IMR-90 (cell line): ENCODE data around the gene ABHD10. TPM values are rescaled to one million over a fixed set of nuclear protein-coding genes. Genes with fewer than 3 reads are reported as not detected.

Source experiments
- ATAC-seq: fragments of 200-7000 bp; cut with Tn5 transposase; 2 replicates; pipeline ENCODE4 v1.9.1; 2020; ENCODE audit warnings: low read depth, mild to moderate bottlenecking, moderate library complexity
- BruUV-seq: library from RNA; stranded (reverse); fragments of 400-500 nt; replicated peaks from 2 replicates; lab custom pipeline; 2021; lab: Mats Ljungman, UMichigan
- CTCF ChIA-PET: fragments of 300-600 bp; formaldehyde crosslinking; extraction: SDS; loops from one replicate; lab custom pipeline; 2021; ENCODE audit warnings: antibody characterized with exemption; lab: Yijun Ruan, JAX
- POLR2A ChIA-PET: fragments of 300-600 bp; sonication (Branson Sonifier 250); formaldehyde crosslinking; loops from one replicate; lab custom pipeline; 2022; ENCODE audit warnings: antibody characterized with exemption; ENCODE audit not compliant: unreplicated experiment; lab: Charles Lee
- DNase-seq: peaks from one replicate; pipeline ENCODE4 v3.0.0; 2013
- H2AFZ ChIP-seq: replicated peaks from 2 replicates; pipeline ENCODE3; 2013; ENCODE audit warnings: low read length, mild to moderate bottlenecking; ENCODE audit not compliant: poor library complexity
- H2AK5ac ChIP-seq: 2 replicates; pipeline ENCODE4 v1.6.1; 2013; ENCODE audit warnings: low read depth, low read length, inconsistent platforms
- H2AK9ac ChIP-seq: replicated peaks from 2 replicates; pipeline ENCODE3; 2013; ENCODE audit warnings: mild to moderate bottlenecking, low read depth, low read length, moderate library complexity; ENCODE audit not compliant: poor library complexity
- H2BK120ac ChIP-seq: 2 replicates; pipeline ENCODE4 v1.6.1; 2013; ENCODE audit warnings: low read depth, low read length, inconsistent platforms
- H2BK15ac ChIP-seq: 3 replicates; pipeline ENCODE4 v1.6.1; 2013; ENCODE audit warnings: low read depth, low read length, inconsistent platforms
- H2BK20ac ChIP-seq: 2 replicates; pipeline ENCODE4 v1.6.1; 2013; ENCODE audit warnings: low read depth, mild to moderate bottlenecking, inconsistent platforms, low read length, moderate library complexity
- H2BK5ac ChIP-seq: 2 replicates; pipeline ENCODE4 v1.6.1; 2013; ENCODE audit warnings: mild to moderate bottlenecking, low read depth, low read length, inconsistent platforms; ENCODE audit not compliant: poor library complexity, severe bottlenecking
- H3K14ac ChIP-seq: replicated peaks from 2 replicates; pipeline ENCODE4 v1.6.1; 2013; ENCODE audit warnings: low read depth, low read length, inconsistent platforms
- H3K18ac ChIP-seq: 2 replicates; pipeline ENCODE4 v1.6.1; 2013; ENCODE audit warnings: low read depth, low read length, control low read depth
- H3K23ac ChIP-seq: 2 replicates; pipeline ENCODE4 v1.6.1; 2013; ENCODE audit warnings: low read depth, low read length, inconsistent platforms
- H3K27ac ChIP-seq: 2 replicates; pipeline ENCODE4 v1.5.1; 2013; ENCODE audit warnings: mild to moderate bottlenecking, control low read depth, low read length; ENCODE audit not compliant: insufficient read depth
- H3K27me3 ChIP-seq: 2 replicates; pipeline ENCODE4 v1.6.1; 2013; ENCODE audit warnings: low read length; ENCODE audit not compliant: control insufficient read depth, insufficient read depth
- H3K36me3 ChIP-seq: 2 replicates; pipeline ENCODE4 v1.6.1; 2013; ENCODE audit warnings: low read length, mixed read lengths; ENCODE audit not compliant: control insufficient read depth, insufficient read depth
- H3K4ac ChIP-seq: 2 replicates; pipeline ENCODE4 v1.6.1; 2013; ENCODE audit warnings: low read depth, low read length, inconsistent platforms
- H3K4me1 ChIP-seq: 2 replicates; pipeline ENCODE4 v1.6.1; 2013; ENCODE audit warnings: low read length, mixed read lengths; ENCODE audit not compliant: control insufficient read depth, insufficient read depth
- H3K4me2 ChIP-seq: 2 replicates; pipeline ENCODE4 v1.6.1; 2013; ENCODE audit warnings: low read depth, mild to moderate bottlenecking, control low read depth, low read length, moderate library complexity
- H3K4me3 ChIP-seq: 2 replicates; pipeline ENCODE4 v1.5.1; 2013; ENCODE audit warnings: low read depth, mild to moderate bottlenecking, control low read depth, low read length, moderate library complexity; ENCODE audit not compliant: insufficient read depth
- H3K56ac ChIP-seq: 2 replicates; pipeline ENCODE4 v1.6.1; 2013; ENCODE audit warnings: low read length, inconsistent platforms; ENCODE audit not compliant: insufficient read depth; ENCODE audit errors: extremely low read depth
- H3K79me1 ChIP-seq, 2 experiments: 2 replicates each; pipeline ENCODE4 v1.6.1; 2013; ENCODE audit warnings: low read length in 2 of 2, inconsistent platforms in 1 of 2, low read depth in 1 of 2
- H3K9ac ChIP-seq: 2 replicates; pipeline ENCODE4 v1.6.1; 2013; ENCODE audit warnings: low read depth, low read length, control low read depth
- H3K9me1 ChIP-seq: 2 replicates; pipeline ENCODE4 v1.6.1; 2013; ENCODE audit warnings: low read length, inconsistent platforms; ENCODE audit not compliant: insufficient read depth
- H3K9me3 ChIP-seq: 2 replicates; pipeline ENCODE4 v1.6.1; 2013; ENCODE audit warnings: low read length; ENCODE audit not compliant: control insufficient read depth, insufficient read depth
- H4K20me1 ChIP-seq: 2 replicates; pipeline ENCODE4 v1.6.1; 2013; ENCODE audit warnings: low read length, inconsistent platforms; ENCODE audit not compliant: insufficient read depth
- H4K5ac ChIP-seq: 2 replicates; pipeline ENCODE4 v1.6.1; 2013; ENCODE audit warnings: mild to moderate bottlenecking, low read depth, low read length, control low read depth
- H4K8ac ChIP-seq, 2 experiments: 2 replicates each; pipeline ENCODE4 v1.6.1; 2013; ENCODE audit warnings: low read depth in 2 of 2, low read length in 2 of 2, control low read depth in 1 of 2, inconsistent platforms in 1 of 2
- H4K91ac ChIP-seq: 2 replicates; pipeline ENCODE4 v1.6.1; 2013; ENCODE audit warnings: low read depth, low read length, inconsistent platforms; ENCODE audit not compliant: insufficient read depth
- FOS ChIP-seq: fragments of 150-350 bp; IDR thresholded peaks from 2 replicates; pipeline ENCODE4 v1.6.1; 2016; ENCODE audit warnings: low read depth, low read length
- POLR2A ChIP-seq: IDR thresholded peaks from 2 replicates; pipeline ENCODE4 v1.6.1; 2012; ENCODE audit warnings: mild to moderate bottlenecking, low read depth, low read length
- RFX5 ChIP-seq: IDR thresholded peaks from 2 replicates; pipeline ENCODE4 v1.8.0; 2012; ENCODE audit warnings: low read depth, mild to moderate bottlenecking, low read length, moderate library complexity
- WGBS, 2 experiments: methylation state at CpG; one replicate each; pipeline versions ENCODE4 v1.1.5 to v1.1.7; 2013; ENCODE audit warnings: missing lambda C conversion rate in 2 of 2; ENCODE audit not compliant: insufficient read length in 1 of 2; ENCODE audit errors: extremely low coverage in 2 of 2; 5-methylcytosine and 5-hydroxymethylcytosine counted together
- dilution Hi-C: fragments of 300-500 bp; cut with HindIII; formaldehyde crosslinking; loops from one replicate; pipeline ENCODE4 v1.14.3; 2018; ENCODE audit warnings: low sequenced_read_pairs; ENCODE audit not compliant: unreplicated experiment
- in situ Hi-C: fragments of 300-500 bp; cut with MboI; formaldehyde crosslinking; loops from 3 replicates; pipeline ENCODE4 v1.14.3; 2019; ENCODE audit warnings: low sequenced_read_pairs, inconsistent platforms, mixed read lengths
- intact Hi-C: fragments of 100-400 bp; cut with micrococcal nuclease; formaldehyde crosslinking; loops from 2 replicates; pipeline ENCODE4 v1.10.0; 2022
- polyA plus RNA-seq, 3 experiments: library from polyadenylated mRNA; depleted of rRNA; stranded (reverse); fragments of >200 nt; gene quantifications; 2 replicates each; pipeline ENCODE4 v1.2.3, GENCODE V29; 2012; ENCODE audit warnings: low replicate concordance in 1 of 3
- total RNA-seq: library from RNA; depleted of rRNA; stranded (reverse); fragments of >200 nt; gene quantifications from 2 replicates; pipeline ENCODE4 v1.2.3, GENCODE V29; 2012

The ABHD10 gene
- total and polyA plus RNA-seq, 2 of the 4 experiments (the other 2 are of a cell fraction), result 24.7 to 57.2 TPM

DNA sequence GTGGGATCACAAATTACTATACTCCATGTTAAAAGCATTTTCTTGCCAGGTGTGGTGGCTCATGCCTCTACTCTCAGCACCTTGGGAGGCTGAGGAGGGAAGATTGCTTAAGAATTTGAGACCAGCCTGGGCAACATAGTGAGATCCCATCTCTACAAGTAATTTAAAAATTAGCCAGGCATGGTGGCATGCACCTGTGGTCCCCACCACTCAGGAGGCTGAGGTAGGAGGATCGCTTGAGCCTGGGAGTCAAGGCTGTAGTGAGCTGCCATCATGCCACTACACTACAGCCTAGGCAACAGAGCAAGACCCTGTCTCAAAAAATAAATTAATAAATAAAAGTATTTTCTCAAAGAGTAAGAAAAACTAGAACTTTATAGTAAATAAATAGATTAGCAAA lies 22.9 kb upstream of the ABHD10 start:
- Histone ChIP-seq H3K27me3 (no peaks in the 10 kb centered on the region), H3K56ac (no peak overlapping the region), H2BK20ac (no peak overlapping the region), H3K4ac (no peak overlapping the region), H3K79me1 (no peaks in the 10 kb centered on the region), H3K18ac (no peak overlapping the region), H2BK5ac (no peak overlapping the region), H3K27ac (no peak overlapping the region), H3K4me1 (no peaks in the 10 kb centered on the region), H2AK9ac (no peak overlapping the region), H2AFZ (no peak overlapping the region), H2AK5ac (no peak overlapping the region), H3K4me2 (no peak overlapping the region), H4K20me1 (no peaks in the 10 kb centered on the region), H2BK120ac (no peak overlapping the region), H3K9ac (no peak overlapping the region), H3K36me3 (peaks cover 12% of the 10 kb centered on the region), H3K4me3 (no peak overlapping the region), H4K8ac (no peak overlapping the region), H2BK15ac (no peak overlapping the region), H4K91ac (no peak overlapping the region), H4K5ac (no peak overlapping the region), H3K9me1 (peaks cover 5% of the 10 kb centered on the region; the same call in 1 of the 2 replicates), H3K14ac (no peak overlapping the region), H3K9me3 (no peaks in the 10 kb centered on the region), H3K23ac (no peak overlapping the region)
- no peak for TF ChIP-seq FOS
- TF ChIP-seq RFX5, result no peak
- TF ChIP-seq POLR2A, result no peak
- BruUV-seq, result no TSS peak
- CTCF ChIA-PET, result no interaction called here
- WGBS, 2 experiments, result no CpG with 5 or more reads among the region's 1 CpG
- intact Hi-C loops (no loop called here), dilution Hi-C loops (loop anchor here (25.0 kb wide), 1 partner anchor 244 kb away; no protein-coding TSS in a partner anchor), in situ Hi-C loops (loop anchor here (25.0 kb wide), 1 partner anchor 369 kb away; the partner anchor contains the start of gene ZBED2)
- DNase-seq (no peak), ATAC-seq (no peak)
- POLR2A ChIA-PET, result no interaction called here
